ENCODE measurements around the gene CCDC158. TPM values are rescaled to one million over a fixed set of nuclear protein-coding genes. Genes with fewer than 3 reads are reported as not detected.
"Not testable (repeated sequence)": the region's sequence is repeated elsewhere in the genome, so short reads cannot be mapped to it uniquely, and the experiment has no call there.

CCDC158 gene
- total RNA-seq, 4 donors from 2014 or later, result 0.19 TPM; not detected in 3

DNA sequence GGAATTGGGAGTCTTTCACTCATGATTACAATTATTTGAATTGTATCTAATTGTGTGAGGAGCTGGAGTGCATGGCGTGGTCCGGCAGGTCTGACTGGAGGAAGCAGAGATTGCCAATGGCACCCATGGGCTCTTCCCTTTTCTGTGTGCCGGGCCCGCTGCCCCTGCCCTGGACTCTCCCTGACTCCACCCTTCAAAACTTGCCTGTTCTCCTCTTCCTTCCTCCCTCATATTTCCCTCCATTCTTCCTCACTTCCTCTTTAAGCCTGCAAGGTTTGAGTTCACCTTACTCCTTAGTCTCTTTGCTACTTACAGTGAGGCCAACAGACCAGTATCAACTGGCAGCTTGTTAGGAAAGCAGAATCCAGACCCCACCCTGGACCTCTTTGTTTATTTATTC is 120.9 kb downstream of the CCDC158 start:
- no peak overlapping the region for H3K27ac ChIP-seq
- H3K4me1 ChIP-seq, result peaks cover 0 to 21% (median 7%) of the 10 kb centered on the region in 3 donors
- no peaks in the 10 kb centered on the region for H3K27me3 ChIP-seq
- TF ChIP-seq, protein P1, sequence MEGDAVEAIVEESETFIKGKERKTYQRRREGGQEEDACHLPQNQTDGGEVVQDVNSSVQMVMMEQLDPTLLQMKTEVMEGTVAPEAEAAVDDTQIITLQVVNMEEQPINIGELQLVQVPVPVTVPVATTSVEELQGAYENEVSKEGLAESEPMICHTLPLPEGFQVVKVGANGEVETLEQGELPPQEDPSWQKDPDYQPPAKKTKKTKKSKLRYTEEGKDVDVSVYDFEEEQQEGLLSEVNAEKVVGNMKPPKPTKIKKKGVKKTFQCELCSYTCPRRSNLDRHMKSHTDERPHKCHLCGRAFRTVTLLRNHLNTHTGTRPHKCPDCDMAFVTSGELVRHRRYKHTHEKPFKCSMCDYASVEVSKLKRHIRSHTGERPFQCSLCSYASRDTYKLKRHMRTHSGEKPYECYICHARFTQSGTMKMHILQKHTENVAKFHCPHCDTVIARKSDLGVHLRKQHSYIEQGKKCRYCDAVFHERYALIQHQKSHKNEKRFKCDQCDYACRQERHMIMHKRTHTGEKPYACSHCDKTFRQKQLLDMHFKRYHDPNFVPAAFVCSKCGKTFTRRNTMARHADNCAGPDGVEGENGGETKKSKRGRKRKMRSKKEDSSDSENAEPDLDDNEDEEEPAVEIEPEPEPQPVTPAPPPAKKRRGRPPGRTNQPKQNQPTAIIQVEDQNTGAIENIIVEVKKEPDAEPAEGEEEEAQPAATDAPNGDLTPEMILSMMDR (IDR thresholded peaks at IDR 0.05), result no peak
- TF ChIP-seq POLR2A (IDR thresholded peaks at IDR 0.05), result no peak
- H3K9me3 ChIP-seq, result peaks cover 0 to 8% (median 4%) of the 10 kb centered on the region in 3 donors
- WGBS, 2 donors, result 60 to 63% methylated on average over 4 of the region's 4 CpGs
- H3K36me3 ChIP-seq, result no peaks in the 10 kb centered on the region
- DNase-seq, result no peak
- no peak overlapping the region for H3K4me3 ChIP-seq
- intact Hi-C loops (cut with DNase I), result loop anchor here (10.0 kb wide), 1 partner anchor 115 kb away; no protein-coding TSS in a partner anchor

DNA sequence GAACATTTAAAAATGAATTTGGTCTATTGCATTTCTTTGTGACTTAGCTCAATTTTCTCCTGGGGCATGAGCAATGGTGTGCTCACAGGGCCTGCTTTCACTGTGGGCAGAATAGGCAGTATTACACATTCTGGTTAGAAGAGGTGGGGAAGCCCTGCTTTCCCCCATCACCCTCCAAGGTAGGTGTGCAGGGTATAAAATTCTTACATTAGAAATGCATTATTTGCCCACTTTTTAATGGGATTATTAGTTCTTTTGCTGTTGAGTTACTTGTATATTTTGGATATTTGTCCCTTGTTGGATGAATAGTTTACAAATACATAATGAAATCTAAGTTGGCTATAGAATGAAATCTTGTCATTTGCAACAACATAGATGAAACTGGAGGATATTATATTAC is 122.7 kb downstream of the CCDC158 start:
- Histone ChIP-seq H3K27me3 (no peaks in the 10 kb centered on the region), H3K27ac (no peak overlapping the region), H3K4me1 (peaks cover 0 to 11% (median 7%) of the 10 kb centered on the region in 3 donors), H3K36me3 (no peaks in the 10 kb centered on the region), H3K9me3 (peaks cover 0 to 8% (median 4%) of the 10 kb centered on the region in 3 donors), H3K4me3 (no peak overlapping the region)
- no peak for DNase-seq
- intact Hi-C loops (cut with DNase I), result no loop called here
- no peak for TF ChIP-seq POLR2A (IDR thresholded peaks at IDR 0.05)
- TF ChIP-seq, protein P1 (IDR thresholded peaks at IDR 0.05), result no peak

DNA sequence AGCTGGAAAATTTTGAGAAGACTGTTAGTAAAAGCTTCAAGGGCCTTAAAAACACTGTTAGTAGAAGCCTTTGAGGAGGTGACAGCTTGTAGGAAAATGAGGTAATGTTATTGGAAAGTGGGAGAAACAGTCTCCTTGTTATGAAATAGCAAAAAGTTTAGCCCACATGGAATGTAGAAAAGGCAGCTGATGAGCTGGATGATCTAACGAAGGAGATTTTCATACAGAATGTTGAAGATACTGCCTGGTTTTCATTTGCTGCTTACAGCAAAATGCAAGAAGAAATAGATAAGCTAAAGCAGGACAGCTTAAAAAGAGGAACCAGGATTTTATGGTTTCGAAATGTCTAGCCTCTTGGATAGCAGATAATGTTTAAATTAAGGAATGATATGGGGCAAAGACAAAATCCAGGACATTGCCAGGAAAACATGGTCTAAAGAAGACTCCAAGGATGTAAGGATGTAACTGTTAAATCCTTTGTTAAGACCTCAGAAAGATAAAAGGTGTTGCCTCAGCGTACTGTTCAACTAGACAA is 124.6 kb downstream of the CCDC158 start:
- Histone ChIP-seq H3K36me3 (no peaks in the 10 kb centered on the region), H3K27me3 (no peaks in the 10 kb centered on the region), H3K27ac (no peak overlapping the region), H3K4me3 (no peak overlapping the region), H3K9me3 (peaks cover 0 to 8% (median 4%) of the 10 kb centered on the region in 3 donors), H3K4me1 (peaks cover 0 to 6% (median 2%) of the 10 kb centered on the region in 3 donors)
- intact Hi-C loops (cut with DNase I), result no loop called here
- 80 to 82% methylated on average over 3 of the region's 3 CpGs for WGBS, 2 donors
- TF ChIP-seq, protein P1 (IDR thresholded peaks at IDR 0.05), result no peak
- no peak for TF ChIP-seq POLR2A (IDR thresholded peaks at IDR 0.05)
- no peak for DNase-seq

DNA sequence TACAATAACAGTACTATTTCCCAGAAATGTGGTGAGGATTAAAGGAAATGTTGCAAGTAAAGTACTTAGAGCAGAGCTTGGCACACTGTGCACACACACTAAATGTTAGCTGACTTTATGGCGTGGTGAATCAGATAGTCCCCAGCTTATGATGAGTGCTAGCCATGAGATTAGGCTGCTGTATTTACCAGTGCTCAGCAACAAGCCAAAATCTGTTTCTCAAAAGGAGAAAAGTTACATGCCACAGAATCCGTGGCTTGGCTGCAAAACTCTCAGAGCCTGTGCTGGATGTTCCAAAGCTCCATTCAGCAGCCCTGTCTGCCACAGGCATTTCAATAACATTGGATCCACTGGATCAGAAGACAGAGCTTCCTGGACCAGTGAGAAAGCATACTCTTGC is 127.2 kb downstream of the CCDC158 start:
- H3K4me1 ChIP-seq, result no peaks in the 10 kb centered on the region
- no peak for DNase-seq
- no peaks in the 10 kb centered on the region for H3K27me3 ChIP-seq
- H3K4me3 ChIP-seq, result no peak overlapping the region
- H3K9me3 ChIP-seq, result peaks cover 0 to 8% (median 4%) of the 10 kb centered on the region in 3 donors
- TF ChIP-seq, protein P1 (IDR thresholded peaks at IDR 0.05), result no peak
- TF ChIP-seq POLR2A (IDR thresholded peaks at IDR 0.05), result no peak
- H3K36me3 ChIP-seq, result no peaks in the 10 kb centered on the region
- WGBS, 2 donors, result 25 to 41% methylated on average over 2 of the region's 2 CpGs
- H3K27ac ChIP-seq, result no peak overlapping the region
- intact Hi-C loops (cut with DNase I), result no loop called here

DNA sequence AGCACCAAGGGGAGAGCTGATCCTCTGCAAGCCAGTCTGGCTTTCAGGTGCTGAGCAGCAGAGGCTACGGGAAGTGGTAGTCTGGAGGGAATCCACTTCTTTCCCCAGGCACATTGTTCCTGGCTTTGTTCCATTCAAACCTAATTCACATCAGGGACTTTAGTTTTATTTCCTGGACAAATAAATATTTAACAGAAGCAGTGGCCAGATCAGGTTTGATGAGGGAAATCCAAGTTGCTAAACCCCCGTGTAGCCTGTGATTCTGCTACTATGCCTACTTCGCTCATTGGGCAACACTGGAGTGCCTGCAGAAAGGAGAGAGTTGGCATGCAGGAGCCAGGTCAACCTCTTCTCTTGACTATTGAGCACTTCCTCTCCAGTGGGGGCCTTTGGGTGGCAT is 128.2 kb downstream of the CCDC158 start:
- Histone ChIP-seq H3K4me1 (no peaks in the 10 kb centered on the region), H3K27me3 (no peaks in the 10 kb centered on the region), H3K9me3 (peaks cover 0 to 8% (median 0%) of the 10 kb centered on the region in 3 donors), H3K27ac (no peak overlapping the region), H3K36me3 (no peaks in the 10 kb centered on the region), H3K4me3 (no peak overlapping the region)
- no peak for TF ChIP-seq POLR2A (IDR thresholded peaks at IDR 0.05)
- TF ChIP-seq, protein P1 (IDR thresholded peaks at IDR 0.05), result no peak
- 56 to 74% methylated on average over 2 to 3 of the region's 3 CpGs for WGBS, 2 donors
- DNase-seq, result no peak
- intact Hi-C loops (cut with DNase I), result no loop called here

DNA sequence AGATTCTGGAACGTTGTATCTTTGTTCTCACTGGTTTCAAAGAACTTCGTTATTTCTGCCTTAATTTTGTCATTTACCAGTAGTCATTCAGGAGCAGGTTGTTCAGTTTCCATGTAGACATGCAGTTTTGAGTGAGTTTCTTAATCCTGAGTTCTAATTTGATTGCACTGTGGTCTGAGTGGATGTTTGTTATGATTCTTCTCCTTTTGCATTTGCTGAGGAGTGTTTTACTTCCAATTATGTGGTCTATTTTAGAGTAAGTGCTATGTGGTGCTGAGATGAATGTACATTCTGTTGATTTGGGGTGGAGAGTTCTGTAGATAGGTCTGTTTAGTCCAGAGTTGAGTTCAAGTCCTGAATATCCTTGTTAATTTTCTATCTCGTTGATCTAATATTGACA is 133.1 kb downstream of the CCDC158 start:
- DNase-seq; H3K4me1 ChIP-seq; H3K27me3 ChIP-seq; H3K4me3 ChIP-seq; H3K9me3 ChIP-seq; H3K36me3 ChIP-seq; H3K27ac ChIP-seq; intact Hi-C loops (cut with DNase I): not testable (repeated sequence)
- 72 to 81% methylated on average over 3 of the region's 3 CpGs for WGBS, 2 donors
